HT1080 (cell line): Measurements from ENCODE around the gene UBE2V1. TPM values are rescaled to one million over a fixed set of nuclear protein-coding genes. Genes with fewer than 3 reads are reported as not detected.

Experiments used
- DNase-seq: peaks from one replicate; pipeline ENCODE4 v3.0.0-alpha.2; 2015; ENCODE audit warnings: low read depth
- total RNA-seq: library from RNA; depleted of rRNA; stranded (reverse); fragments of >200 nt; shearing (Covaris generic); gene quantifications from 2 replicates; pipeline ENCODE4 v1.2.3, GENCODE V29; 2014

The UBE2V1 gene
- total RNA-seq, 1 experiment from 2014 or later, result 66.9 TPM

GRCh38 chr20:50048420-50049166, 64.4 kb downstream of the UBE2V1 start:
- DNase-seq, result no peak

DNA sequence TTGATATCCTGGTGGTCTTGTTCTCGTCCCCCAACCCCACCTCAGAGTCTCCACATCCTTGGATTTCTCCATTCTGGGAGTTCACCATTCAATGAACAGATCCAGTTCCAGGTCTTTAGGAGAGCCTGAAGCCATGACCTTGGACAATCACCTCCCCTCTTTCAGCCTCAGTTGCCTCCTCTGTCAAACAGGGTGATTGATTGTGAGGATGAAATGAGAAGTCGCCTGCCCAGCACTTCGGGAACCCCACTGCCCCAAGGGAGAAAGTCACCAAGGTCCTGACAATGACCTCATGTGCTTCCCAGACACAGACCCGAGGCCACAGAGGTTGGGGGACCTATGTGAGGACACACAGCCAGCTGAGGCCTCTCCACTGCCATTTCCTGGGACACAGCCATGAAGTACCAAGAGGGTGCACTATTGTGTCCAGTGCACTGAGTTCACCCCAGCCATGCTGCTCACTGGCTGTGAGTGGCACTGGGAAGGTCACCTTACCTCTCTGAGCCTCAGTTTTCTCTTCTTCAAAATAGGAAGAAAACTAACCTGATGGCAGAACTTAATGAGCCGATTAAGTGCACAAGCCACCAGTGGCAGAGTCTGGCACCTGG, 68.5 kb downstream of the UBE2V1 start:
- no peak for DNase-seq

DNA sequence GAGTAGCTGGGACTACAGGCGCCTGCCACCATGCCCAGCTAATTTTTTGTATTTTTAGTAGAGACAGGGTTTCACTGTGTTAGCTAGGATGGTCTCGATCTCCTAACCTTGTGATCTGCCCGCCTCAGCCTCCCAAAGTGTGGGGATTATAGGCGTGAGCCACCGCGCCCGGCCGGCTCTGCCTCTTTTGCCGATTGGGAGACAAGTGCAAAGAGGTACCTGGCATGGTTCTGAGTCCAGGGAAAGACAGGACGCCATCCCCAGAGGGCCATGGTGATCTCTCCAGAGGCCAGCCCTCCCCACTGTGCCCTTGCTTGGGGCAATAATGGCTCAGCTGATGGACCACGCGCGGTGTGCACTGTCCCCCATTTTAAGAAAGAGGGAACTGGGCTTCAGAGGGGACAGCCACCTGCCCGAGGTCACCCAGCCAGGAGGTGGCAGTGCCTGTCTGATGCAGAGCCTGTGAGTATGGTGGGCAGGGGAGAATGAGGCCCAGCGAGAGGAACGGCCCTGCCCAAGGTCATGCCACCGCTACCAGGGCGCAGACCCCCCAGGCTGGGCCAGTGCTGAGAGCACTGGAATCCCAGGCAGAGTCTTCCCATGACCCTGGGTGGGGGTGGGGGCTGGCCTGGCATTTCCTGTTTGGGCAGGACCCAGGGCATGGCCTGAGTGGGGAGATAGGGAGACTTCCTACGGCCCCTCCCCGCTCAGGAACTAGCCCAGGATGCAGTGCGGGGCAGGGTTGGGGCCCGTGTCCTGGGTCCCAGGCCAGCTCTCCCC, 69.2 kb downstream of the UBE2V1 start:
- no peak for DNase-seq

DNA sequence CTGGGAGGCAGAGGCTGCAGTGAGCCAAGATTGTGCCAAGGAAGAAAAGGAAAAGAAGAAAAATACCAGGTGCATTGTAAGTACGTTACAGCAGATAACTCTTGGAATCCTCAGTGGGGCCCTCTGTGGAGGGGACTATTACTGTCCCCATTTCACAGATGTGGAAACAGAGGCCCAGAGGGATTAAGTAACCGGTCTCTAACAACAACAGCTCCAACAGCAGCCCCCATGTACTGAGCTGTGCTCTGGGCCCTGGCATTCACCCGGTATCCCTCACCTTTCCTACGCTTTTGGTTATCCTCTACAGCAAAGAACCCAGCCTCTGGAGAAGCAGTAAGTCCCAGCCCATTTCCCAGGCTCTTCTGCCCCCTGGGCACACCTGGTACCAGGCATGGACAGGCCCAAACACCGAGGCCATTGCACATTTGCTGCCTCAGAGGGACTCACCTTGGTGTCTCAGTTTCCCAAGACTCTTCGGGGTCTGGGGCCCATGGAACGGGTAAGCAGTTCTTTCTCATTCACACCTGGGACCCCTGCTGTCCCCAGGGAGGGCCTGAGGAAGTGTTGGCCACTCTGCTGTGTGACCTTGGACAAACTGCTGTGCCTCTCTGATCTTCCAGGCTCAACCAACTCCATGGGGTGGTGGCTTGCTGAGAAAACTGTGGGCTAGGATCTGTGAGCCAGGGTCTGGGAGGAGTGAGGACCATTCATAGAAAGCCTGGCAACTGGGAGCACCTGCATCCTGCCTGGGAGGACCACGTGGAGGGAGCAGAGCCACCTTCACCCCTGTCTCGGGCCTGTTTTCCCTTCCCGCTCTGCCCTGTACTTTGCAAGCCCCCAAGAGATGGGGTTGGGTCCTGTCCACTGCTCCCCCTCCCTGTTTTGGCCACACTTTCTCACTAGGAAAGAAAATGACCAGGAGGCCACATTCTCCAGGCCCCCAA, 70.3 kb downstream of the UBE2V1 start:
- DNase-seq, result no peak

- no peak for DNase-seq
Observed at GRCh38 chr20:50041246-50041873, 71.6 kb downstream of the UBE2V1 start.

GRCh38 chr20:50040432-50041245, 72.3 kb downstream of the UBE2V1 start:
- DNase-seq, result no peak

DNA sequence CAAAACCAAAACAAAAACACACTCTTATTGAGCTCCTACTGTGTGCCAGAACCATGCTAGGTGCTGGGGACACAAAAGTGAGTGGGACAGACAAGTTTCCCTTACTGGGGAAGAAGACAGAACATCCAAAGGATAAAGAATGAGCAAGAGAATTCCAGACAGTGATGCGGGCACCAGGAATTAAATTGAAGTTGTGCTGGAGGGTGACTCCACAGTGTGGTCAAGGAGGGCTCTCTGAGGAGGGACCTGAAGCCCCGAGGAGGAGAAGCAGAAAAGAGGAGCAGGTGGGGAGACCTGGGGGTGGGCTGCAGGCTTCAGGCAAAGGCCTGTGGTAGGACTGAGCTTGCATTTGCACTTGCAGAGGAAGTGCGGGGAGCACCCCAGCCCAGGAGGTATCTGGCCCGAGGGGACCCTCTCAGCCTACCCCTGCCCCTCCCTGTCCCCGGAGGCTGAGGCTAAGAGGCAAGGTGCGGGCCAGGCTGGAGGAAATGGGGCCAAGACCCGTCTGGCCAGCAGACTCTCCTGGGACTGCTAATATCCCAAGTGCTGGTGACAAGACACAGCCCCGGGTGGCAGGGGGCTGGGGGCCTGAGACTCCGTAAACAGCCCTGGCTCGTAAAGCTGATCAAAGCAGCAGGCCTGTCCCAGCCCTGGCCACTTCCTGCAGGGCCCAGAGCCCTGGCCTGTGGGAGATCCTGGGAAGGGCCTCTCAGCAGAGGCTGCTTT, 73.1 kb downstream of the UBE2V1 start:
- no peak for DNase-seq

- DNase-seq, result no peak
Observed at GRCh38 chr20:50038574-50038991, 74.4 kb downstream of the UBE2V1 start.

DNA sequence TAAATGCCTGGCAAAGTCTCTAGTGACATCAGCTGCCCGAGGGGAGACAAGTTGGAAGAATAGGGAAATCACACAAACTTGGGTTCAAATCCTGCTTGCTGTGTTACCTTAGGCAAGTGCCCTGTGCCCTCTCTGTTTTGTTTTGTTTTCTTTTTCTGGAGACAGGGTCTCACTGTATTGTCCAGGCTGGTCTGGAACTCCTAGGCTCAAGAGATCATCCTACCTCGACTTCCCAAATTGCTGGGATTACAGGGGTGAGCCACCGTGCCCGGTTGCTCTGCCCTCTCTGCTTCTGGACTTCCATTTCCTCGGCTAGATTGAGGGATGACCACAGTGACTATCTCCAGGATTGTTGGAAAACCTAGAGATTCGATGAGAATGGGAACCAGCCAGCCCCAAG, 74.8 kb downstream of the UBE2V1 start:
- no peak for DNase-seq

GRCh38 chr20:50037575-50037974, 75.4 kb downstream of the UBE2V1 start:
- DNase-seq, result no peak

- no peak for DNase-seq
Observed at GRCh38 chr20:50037123-50037522, 75.8 kb downstream of the UBE2V1 start.

- DNase-seq, result no peak
Observed at GRCh38 chr20:50036703-50037102, 76.2 kb downstream of the UBE2V1 start.

DNA sequence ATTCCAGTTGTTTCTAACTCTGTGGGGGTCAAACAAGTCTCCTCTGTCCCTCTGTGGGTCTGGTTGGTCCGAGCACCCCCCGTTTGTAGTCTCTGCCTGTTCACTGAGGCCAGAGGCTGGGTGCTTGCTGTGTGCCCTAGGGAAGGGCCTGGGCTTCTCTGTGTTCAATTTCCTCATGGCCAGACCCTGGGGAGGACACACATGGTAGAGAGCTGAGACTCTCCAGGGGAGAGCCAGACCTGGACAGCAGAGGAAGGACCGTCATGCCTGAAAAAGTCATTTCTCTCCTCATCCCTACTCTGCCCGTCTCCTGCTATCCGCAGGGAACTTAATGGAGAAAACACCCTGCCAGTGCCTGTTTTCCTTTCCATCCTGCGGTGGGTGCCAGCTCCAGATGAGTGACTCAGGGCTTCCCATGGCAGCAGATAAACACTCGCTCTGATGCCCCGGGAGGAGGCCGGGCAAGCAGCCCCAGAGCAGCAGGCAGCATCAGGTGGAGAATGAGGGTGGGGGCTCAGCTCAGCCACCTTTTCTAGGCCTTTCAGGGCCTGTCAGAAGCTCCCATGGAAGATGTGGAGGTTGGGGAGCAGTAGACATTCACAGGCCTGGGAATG, 78.3 kb downstream of the UBE2V1 start:
- peak; percentile 86 for DNase-seq

DNA sequence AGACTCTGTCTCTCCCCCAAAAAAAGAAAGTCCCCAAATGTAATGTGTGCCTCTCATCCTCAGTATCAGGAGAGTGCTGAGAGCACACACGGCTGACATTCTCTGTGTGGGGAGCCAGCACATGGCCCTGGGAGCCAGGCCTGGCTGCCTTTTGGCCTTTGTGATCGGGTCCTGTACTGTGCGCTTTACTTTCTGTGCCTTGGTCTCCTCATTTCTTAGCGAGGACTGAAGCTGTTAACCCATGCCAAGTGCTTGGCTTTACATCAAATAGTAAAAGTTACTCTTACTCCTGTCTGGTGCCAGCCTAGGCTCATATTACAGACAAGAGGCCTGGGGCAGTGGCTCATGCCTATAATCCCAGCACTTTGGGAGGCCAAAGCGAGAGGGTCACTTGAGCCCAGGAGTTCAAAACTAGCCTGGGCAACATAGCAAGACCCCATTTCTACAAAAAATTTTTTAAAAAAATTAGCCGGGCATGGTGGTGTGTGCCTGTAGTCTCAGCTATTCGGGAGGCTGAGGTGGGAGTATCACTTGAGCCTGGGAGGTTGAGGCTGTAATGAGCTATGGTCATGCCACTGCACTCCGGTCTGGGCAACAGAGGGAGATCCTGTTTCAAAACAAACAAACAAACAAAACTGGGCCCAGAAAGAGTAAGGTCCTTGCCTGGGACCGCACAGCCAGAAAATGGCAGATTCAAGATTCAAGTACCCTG, 79.8 kb downstream of the UBE2V1 start:
- no peak for DNase-seq
